Panc1 (cell line): Measurements from ENCODE around the gene VIPR2. TPM values are rescaled to one million over a fixed set of nuclear protein-coding genes. Genes with fewer than 3 reads are reported as not detected.
A peak's percentile ranks its signal among the peaks of the same experiment; 100 is the strongest.

Source experiments
- ATAC-seq: fragments of 200-7000 bp; cut with Tn5 transposase; 2 replicates; pipeline ENCODE4 v1.9.1; 2020; ENCODE audit warnings: mild to moderate bottlenecking, moderate library complexity
- Bru-seq: library from RNA; stranded (reverse); fragments of 400-500 nt; gene quantifications from one replicate; lab custom pipeline; 2021; lab: Mats Ljungman, UMichigan
- BruChase-seq, 2 experiments: library from RNA; stranded (reverse); fragments of 400-500 nt; gene quantifications; one replicate each; lab custom pipeline; 2021; lab: Mats Ljungman, UMichigan
- BruUV-seq: library from RNA; stranded (reverse); fragments of 400-500 nt; replicated peaks from 2 replicates; lab custom pipeline; 2021; lab: Mats Ljungman, UMichigan
- CTCF ChIA-PET: fragments of 300-600 bp; sonication (Branson Sonifier 250); formaldehyde crosslinking; loops from one replicate; lab custom pipeline; 2022; ENCODE audit warnings: antibody characterized with exemption; lab: Charles Lee
- POLR2A ChIA-PET: fragments of 300-600 bp; sonication (Branson Sonifier 250); formaldehyde crosslinking; loops from one replicate; lab custom pipeline; 2022; ENCODE audit warnings: antibody characterized with exemption; lab: Charles Lee
- DNase-seq: peaks from one replicate; pipeline ENCODE4 v3.0.0-alpha.2; 2010; ENCODE audit warnings: low read depth, low spot score
- H3K27ac ChIP-seq: 2 replicates; pipeline ENCODE4 v1.5.1; 2011; ENCODE audit warnings: mild to moderate bottlenecking, low read length, inconsistent platforms
- H3K27me3 ChIP-seq: fragments of 200-500 bp; sonication (Bioruptor generic); 2 replicates; pipeline ENCODE4 v1.6.0; 2014; ENCODE audit warnings: low read length, inconsistent platforms; ENCODE audit not compliant: control insufficient read depth, insufficient read depth
- H3K36me3 ChIP-seq: fragments of 200-500 bp; sonication (Bioruptor generic); 2 replicates; pipeline ENCODE4 v1.5.1; 2014; ENCODE audit warnings: inconsistent platforms, mild to moderate bottlenecking, low read length, moderate library complexity; ENCODE audit not compliant: control insufficient read depth, insufficient read depth
- H3K4me1 ChIP-seq: 2 replicates; pipeline ENCODE4 v1.5.1; 2011; ENCODE audit warnings: inconsistent platforms, mild to moderate bottlenecking, low read length, moderate library complexity; ENCODE audit not compliant: control insufficient read depth, insufficient read depth
- H3K4me3 ChIP-seq, 2 experiments: 2 replicates each; pipeline ENCODE4 v1.5.1; 2011 to 2012; ENCODE audit warnings: low read depth in 2 of 2, low read length in 2 of 2, mild to moderate bottlenecking in 2 of 2, inconsistent platforms in 1 of 2, moderate library complexity in 1 of 2
- H3K9me3 ChIP-seq: fragments of 200-500 bp; sonication (Bioruptor generic); 2 replicates; pipeline ENCODE4 v1.5.1; 2014; ENCODE audit warnings: low read depth, mild to moderate bottlenecking, inconsistent platforms, low read length, moderate library complexity; ENCODE audit not compliant: control insufficient read depth, insufficient read depth
- CTCF ChIP-seq: fragments of 450-650 bp; IDR thresholded peaks from 2 replicates; pipeline ENCODE4 v1.5.1; 2017; ENCODE audit warnings: mild to moderate bottlenecking
- POLR2AphosphoS5 ChIP-seq: IDR thresholded peaks from 2 replicates; pipeline ENCODE4 v1.6.1; 2012; ENCODE audit warnings: mild to moderate bottlenecking, low read depth, low read length, moderate library complexity
- SIN3A ChIP-seq: IDR thresholded peaks from 2 replicates; pipeline ENCODE4 v1.6.1; 2012; ENCODE audit warnings: low read depth, mild to moderate bottlenecking, low read length, moderate library complexity, borderline replicate concordance; ENCODE audit not compliant: insufficient read depth
- TCF7L2 ChIP-seq: IDR thresholded peaks from 2 replicates; pipeline ENCODE4 v1.6.1; 2011; ENCODE audit warnings: mild to moderate bottlenecking, low read depth, low read length, inconsistent platforms
- in situ Hi-C: cut with HindIII; loops from 2 replicates; pipeline ENCODE4 v1.10.0; 2016; ENCODE audit warnings: low sequenced_read_pairs, low pct_unique_long_range_greater_than_20kb
- intact Hi-C: fragments of 100-400 bp; cut with micrococcal nuclease; formaldehyde crosslinking; loops from one replicate; pipeline ENCODE4 v1.10.0; 2022; ENCODE audit not compliant: unreplicated experiment
- long read RNA-seq: library from polyadenylated mRNA; unstranded; transcript quantifications from one replicate; pipeline ENCODE4 v2.0.0, GENCODE V29; 2021; ENCODE audit not compliant: unreplicated experiment
- polyA plus RNA-seq: library from polyadenylated mRNA; unstranded; fragments of >200 nt; gene quantifications from one replicate; pipeline ENCODE4 v1.2.1, GENCODE V29; 2012; ENCODE audit warnings: missing spikeins; ENCODE audit not compliant: insufficient read length
- total RNA-seq: library from RNA; stranded (reverse); gene quantifications from one replicate; pipeline ENCODE4 v1.2.1, GENCODE V29; 2021; ENCODE audit not compliant: unreplicated experiment
- TF ChIP-seq, protein P1 (sequence below), 2 experiments: IDR thresholded peaks; 2 replicates each; pipeline ENCODE4 v1.6.1; 2011 to 2012; ENCODE audit warnings: low read depth in 2 of 2, control low read depth in 1 of 2, low read length in 1 of 2, mild to moderate bottlenecking in 1 of 2, moderate library complexity in 1 of 2; ENCODE audit not compliant: insufficient read depth in 1 of 2

The VIPR2 gene
- total RNA-seq: not detected
- 0.19 TPM for polyA plus RNA-seq
- Bru-seq, nascent RNA: percentile 3 among the genes with signal in this experiment
- not detected for BruChase-seq, experiment 1, labeled RNA remaining after a 2-hour chase
- percentile 4 among the genes with signal in this experiment for BruChase-seq, experiment 2, labeled RNA remaining after a 6-hour chase
- long read RNA-seq: 0 reads

- Histone ChIP-seq H3K4me3 (peak within 1 kb of the TSS; percentile 18 to 40), H3K27ac (no peak within 1 kb of the TSS), H3K27me3 (peaks cover 22% of the 10 kb centered on the region), H3K4me1 (no peaks in the 10 kb centered on the region; the same call in 1 of the 2 replicates), H3K9me3 (no peaks in the 10 kb centered on the region), H3K36me3 (no peaks in the 10 kb centered on the region)
- CTCF ChIA-PET: no interaction called here
- intact Hi-C loops (no loop called here), in situ Hi-C loops (no loop called here)
- TF ChIP-seq, protein P1, sequence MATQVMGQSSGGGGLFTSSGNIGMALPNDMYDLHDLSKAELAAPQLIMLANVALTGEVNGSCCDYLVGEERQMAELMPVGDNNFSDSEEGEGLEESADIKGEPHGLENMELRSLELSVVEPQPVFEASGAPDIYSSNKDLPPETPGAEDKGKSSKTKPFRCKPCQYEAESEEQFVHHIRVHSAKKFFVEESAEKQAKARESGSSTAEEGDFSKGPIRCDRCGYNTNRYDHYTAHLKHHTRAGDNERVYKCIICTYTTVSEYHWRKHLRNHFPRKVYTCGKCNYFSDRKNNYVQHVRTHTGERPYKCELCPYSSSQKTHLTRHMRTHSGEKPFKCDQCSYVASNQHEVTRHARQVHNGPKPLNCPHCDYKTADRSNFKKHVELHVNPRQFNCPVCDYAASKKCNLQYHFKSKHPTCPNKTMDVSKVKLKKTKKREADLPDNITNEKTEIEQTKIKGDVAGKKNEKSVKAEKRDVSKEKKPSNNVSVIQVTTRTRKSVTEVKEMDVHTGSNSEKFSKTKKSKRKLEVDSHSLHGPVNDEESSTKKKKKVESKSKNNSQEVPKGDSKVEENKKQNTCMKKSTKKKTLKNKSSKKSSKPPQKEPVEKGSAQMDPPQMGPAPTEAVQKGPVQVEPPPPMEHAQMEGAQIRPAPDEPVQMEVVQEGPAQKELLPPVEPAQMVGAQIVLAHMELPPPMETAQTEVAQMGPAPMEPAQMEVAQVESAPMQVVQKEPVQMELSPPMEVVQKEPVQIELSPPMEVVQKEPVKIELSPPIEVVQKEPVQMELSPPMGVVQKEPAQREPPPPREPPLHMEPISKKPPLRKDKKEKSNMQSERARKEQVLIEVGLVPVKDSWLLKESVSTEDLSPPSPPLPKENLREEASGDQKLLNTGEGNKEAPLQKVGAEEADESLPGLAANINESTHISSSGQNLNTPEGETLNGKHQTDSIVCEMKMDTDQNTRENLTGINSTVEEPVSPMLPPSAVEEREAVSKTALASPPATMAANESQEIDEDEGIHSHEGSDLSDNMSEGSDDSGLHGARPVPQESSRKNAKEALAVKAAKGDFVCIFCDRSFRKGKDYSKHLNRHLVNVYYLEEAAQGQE (IDR thresholded peaks at IDR 0.05; ENCODE audit: insufficient read depth in 1 of 2, low read depth in 2 of 2, low read length in 1 of 2): no peak
- TF ChIP-seq CTCF: no peak
- TF ChIP-seq POLR2AphosphoS5: no peak
- TF ChIP-seq SIN3A: no peak
- no peak for TF ChIP-seq TCF7L2
- POLR2A ChIA-PET: no interaction called here
- ATAC-seq (no peak), DNase-seq (no peak)
- BruUV-seq: no TSS peak
Measured at GRCh38 chr7:159144758-159145489, at the start of gene VIPR2. VIPR2 (minus strand) TSS chr7:159144867; CDS start chr7:159144771, 96 bp downstream.

- Histone ChIP-seq H3K27me3 (no peaks in the 10 kb centered on the region), H3K4me3 (no peak overlapping the region), H3K36me3 (no peaks in the 10 kb centered on the region), H3K27ac (no peak overlapping the region), H3K4me1 (peaks cover 2% of the 10 kb centered on the region; the same call in 1 of the 2 replicates), H3K9me3 (peaks cover under 1% of the 10 kb centered on the region; the same call in 1 of the 2 replicates)
- DNase-seq (no peak), ATAC-seq (no peak)
- in situ Hi-C loops (no loop called here), intact Hi-C loops (no loop called here)
- ChIA-PET CTCF (no interaction called here), POLR2A (no interaction called here)
- TF ChIP-seq CTCF: no peak
- TF ChIP-seq, protein P1 (IDR thresholded peaks at IDR 0.05; ENCODE audit: insufficient read depth in 1 of 2, low read depth in 2 of 2, low read length in 1 of 2): no peak
- no peak for TF ChIP-seq SIN3A
- no peak for TF ChIP-seq TCF7L2
- TF ChIP-seq POLR2AphosphoS5: no peak
- no TSS peak for BruUV-seq
Measured at GRCh38 chr7:159193543-159194090, 49.0 kb upstream of the VIPR2 start.
